GM18907 (cell line): ENCODE data around the gene LSM2.
"Not testable (repeated sequence)": the region's sequence is repeated elsewhere in the genome, so short reads cannot be mapped to it uniquely, and the experiment has no call there.

Source experiments
- ATAC-seq: cut with Tn5 transposase; IDR thresholded peaks from one replicate; pipeline ENCODE4 v1.9.1; 2021; ENCODE audit warnings: mild to moderate bottlenecking, moderate library complexity; ENCODE audit not compliant: unreplicated experiment

Gene LSM2

GRCh38 chr6:31806470-31807272 lies at the start of gene LSM2:
Gene LSM2 (minus strand): TSS chr6:31806966. CDS start chr6:31806757, 209 bp downstream.
- peak; percentile 83 for ATAC-seq

GRCh38 chr6:31851980-31852718 lies 45.4 kb upstream of the LSM2 start:
- not testable (repeated sequence) for ATAC-seq

- no peak for ATAC-seq
Observed at GRCh38 chr6:31851485-31851832, 44.7 kb upstream of the LSM2 start.

GRCh38 chr6:31850765-31851484 lies 44.2 kb upstream of the LSM2 start:
- ATAC-seq, result no peak

GRCh38 chr6:31847276-31847978 lies 40.7 kb upstream of the LSM2 start:
- no peak for ATAC-seq

GRCh38 chr6:31844507-31844906 lies 37.7 kb upstream of the LSM2 start:
- no peak for ATAC-seq

- no peak for ATAC-seq
Observed at GRCh38 chr6:31842053-31842452, 35.3 kb upstream of the LSM2 start.

GRCh38 chr6:31839779-31840126 lies 33.0 kb upstream of the LSM2 start:
- ATAC-seq, result not testable (repeated sequence)

GRCh38 chr6:31838968-31839367 lies 32.2 kb upstream of the LSM2 start:
- ATAC-seq, result no peak

GRCh38 chr6:31838114-31838553 lies 31.4 kb upstream of the LSM2 start:
- ATAC-seq, result not testable (repeated sequence)

- ATAC-seq, result no peak
Observed at GRCh38 chr6:31837369-31838113, 30.8 kb upstream of the LSM2 start.

- ATAC-seq, result no peak
Observed at GRCh38 chr6:31836474-31837368, 30.0 kb upstream of the LSM2 start.

- no peak for ATAC-seq
Observed at GRCh38 chr6:31836047-31836473, 29.3 kb upstream of the LSM2 start.

- peak; percentile 46 for ATAC-seq
Observed at GRCh38 chr6:31834367-31835250, 27.8 kb upstream of the LSM2 start.

- no peak for ATAC-seq
Observed at GRCh38 chr6:31831350-31832215, 24.8 kb upstream of the LSM2 start.

GRCh38 chr6:31830886-31831335 lies 24.1 kb upstream of the LSM2 start:
- ATAC-seq, result no peak

- no peak for ATAC-seq
Observed at GRCh38 chr6:31829633-31830283, 23.0 kb upstream of the LSM2 start.
